ENCODE results near the gene TRIM62. TPM values are rescaled to one million over a fixed set of nuclear protein-coding genes. Genes with fewer than 3 reads are reported as not detected.

The TRIM62 gene
- total RNA-seq, 1 donor from 2014 or later = 4.3 TPM

DNA sequence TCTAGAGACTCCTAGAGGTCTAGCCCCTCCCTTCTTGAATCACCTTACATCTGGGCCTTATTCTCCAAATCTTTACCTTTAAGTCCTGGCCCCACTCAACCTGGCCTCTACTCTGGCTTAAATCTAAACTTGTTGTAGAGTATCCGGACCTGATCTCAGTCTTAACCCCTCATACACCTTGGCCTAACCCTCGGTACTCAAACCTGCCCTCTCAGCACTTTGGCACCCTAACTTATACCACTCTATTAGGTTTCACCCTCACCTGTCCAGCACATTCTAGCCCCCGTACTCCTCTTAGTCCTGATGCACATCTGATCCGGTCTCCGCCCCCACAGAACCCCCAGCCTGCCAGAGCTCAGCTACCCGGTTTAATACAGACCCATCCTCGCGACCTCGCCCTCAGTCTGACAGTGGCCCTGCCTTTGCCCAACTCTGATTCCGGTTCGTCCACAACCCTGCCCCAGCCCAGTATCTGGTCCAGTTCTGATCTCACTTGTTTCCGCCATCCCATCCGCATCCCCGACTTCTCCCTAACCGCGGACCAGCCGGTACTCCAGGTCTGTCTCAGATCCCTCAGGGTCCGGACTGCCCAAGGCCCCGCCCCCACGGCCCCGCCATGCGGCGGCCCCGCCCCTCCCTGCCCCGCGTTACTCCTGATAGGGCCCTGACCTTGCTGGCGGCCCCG is 1.5 kb downstream of the TRIM62 start:
- no peak for DNase-seq

DNA sequence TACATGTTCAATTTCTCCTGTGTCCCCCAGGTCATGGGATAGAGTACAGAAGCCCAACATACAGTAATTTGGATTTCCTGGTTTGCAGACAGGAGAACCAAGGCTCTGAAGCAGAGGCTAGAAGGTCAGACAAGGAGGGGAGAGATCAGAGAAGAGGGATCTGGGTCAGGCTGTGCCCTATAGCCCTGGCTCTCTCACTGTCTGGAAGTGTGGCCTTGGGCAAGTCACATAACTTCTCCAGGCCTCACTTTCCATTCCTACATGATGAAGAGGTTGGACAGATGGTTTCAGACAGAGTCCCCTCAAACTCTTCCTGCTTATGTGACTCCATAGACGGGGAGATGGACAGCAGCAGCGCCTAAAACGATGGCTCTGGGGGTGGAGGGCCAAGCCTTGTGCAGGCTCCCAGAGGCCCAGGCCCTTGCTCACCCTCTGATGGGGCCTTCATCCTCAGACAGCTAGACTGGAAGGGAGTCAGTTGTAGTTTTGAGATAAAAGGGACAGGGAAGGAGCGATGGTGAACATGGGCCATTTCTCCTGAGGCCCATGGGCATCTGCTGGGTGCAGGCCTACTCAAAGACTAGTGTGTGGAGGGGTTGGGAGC is 2.9 kb downstream of the TRIM62 start:
- no peak for DNase-seq

DNA sequence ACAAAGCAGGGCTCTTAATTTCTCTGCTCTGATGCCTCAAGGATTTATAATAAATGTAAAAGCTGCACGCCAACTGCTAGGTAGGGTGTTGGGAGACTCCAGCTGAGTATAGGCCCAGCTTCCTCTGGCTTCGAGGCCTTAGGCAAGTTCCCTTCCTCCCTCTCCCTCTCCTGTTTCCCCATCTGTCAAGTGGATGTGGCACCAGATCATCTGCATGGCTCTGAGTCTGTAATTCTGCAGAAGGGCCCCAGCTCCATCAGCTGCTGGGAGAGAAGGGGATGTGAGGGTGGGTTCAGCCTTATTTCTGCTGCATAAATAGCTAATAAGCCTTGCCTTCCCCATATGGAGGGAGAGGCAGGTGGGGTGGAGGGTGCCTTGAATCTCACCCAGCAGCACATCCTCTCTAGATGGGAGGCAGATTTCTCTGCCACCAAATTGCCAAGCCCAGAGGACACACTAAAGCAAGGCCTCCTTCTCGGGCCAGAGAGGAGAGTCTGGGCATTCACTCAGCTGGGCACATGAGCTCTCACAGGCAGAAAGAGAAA is 3.8 kb downstream of the TRIM62 start:
- no peak for DNase-seq

GRCh38 chr1:33176887-33177286 is 5.0 kb downstream of the TRIM62 start:
- DNase-seq = no peak

- no peak for DNase-seq
These were observed 5.4 kb downstream of the TRIM62 start for GRCh38 chr1:33176362-33176850.

- DNase-seq = no peak
These were observed 6.0 kb downstream of the TRIM62 start for GRCh38 chr1:33175865-33176264.

DNA sequence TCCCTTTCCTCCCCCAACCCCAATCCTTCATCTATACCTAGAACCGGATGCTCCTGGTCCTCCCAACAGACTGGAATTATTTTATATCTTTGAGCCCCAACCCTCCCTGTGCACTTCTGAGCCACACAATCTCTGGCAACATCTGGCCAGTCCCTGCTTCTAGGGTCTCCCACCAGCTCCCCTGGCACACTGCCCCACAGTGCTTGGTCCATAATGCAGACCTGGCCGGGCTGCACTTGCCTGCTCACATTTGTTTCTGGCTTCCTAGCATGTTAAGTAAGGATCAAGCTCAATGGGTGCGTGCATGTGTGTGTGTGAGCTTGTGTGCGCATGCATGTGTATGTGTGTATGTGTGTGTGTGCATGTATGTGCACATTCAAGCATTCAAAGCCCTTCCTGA is 8.8 kb downstream of the TRIM62 start:
- no peak for DNase-seq

DNA sequence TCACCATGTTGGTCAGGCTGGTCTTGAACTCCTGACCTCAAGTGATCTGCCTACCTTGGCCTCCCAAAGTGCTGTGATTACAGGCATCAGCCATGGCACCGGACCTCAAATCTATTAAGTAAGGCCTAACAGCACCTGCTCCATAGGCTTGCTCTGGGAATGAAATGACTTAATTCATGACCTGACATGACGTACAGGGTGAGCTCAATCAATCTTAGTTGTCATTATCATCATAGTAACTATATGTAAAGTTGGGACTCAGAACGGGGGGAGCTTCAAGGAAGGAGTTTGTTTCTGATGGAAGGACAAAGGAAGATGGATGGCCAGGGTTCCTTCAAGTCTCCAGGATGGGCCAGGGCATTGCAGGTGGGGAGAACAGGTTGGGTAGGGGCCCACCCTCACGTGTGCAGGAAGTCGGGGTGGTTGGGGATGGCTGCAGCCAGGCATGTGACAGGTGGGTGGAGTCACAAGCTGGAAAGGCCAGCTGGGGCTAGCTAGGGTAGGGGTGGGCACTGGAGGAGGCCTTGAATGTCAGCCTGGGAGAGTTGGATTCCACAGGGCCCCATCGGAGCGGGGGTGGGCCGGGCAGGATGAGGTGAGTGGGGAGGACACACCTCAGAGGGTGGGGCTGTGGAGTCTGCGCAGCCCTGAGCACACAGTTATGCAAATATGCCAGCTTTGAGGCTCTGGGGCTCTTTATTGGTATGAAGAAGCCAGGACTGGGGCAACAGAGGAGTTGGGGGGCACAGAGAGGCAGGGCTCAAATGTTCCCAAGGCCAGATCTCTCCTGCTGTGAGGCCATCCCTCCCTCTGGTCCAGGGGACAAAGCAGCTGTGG is 9.6 kb downstream of the TRIM62 start:
- DNase-seq = no peak

DNA sequence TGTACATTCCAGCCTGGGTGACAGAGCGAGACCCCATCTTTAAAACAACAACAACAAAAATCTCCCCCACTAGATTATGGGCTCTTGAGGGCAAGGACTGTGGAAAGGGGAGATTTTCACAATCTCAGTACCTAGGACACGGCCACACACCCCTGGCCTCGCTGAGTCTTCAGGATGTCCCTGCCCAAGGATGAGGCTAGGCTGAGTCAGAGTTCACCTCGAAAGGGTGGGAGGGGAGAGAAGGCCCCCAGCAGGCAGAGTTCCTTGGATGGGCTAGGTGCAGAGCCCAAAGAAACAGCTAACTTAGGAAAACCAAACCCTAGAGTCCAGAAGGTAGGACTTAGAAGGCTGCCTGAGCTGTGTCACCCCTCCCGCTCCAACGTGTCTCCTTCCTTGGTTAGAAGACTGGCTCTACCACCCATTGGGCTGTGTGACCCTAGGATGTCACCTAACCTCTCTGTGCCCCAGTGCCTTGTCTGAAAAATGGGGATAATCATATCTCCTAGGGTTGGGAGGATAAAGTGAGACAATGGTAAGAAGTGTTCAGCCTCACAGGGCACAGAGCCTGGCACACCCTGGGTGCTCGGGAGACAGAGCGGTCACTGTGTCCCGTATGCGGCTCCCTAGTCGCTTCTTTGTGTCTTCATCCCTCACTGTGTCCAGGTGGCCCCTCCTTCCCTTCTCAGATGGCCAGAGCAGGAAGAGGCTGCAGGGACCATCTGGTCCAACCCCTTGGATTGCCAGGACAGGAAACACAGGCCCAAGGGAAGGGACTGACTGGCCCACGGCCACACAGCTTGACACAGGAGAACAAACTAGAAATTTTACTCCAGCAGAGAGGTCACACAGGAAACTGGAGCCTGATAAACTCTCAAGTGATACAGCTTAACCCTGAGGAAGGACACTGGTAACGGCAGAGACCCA is 11.2 kb downstream of the TRIM62 start:
- no peak for DNase-seq

DNA sequence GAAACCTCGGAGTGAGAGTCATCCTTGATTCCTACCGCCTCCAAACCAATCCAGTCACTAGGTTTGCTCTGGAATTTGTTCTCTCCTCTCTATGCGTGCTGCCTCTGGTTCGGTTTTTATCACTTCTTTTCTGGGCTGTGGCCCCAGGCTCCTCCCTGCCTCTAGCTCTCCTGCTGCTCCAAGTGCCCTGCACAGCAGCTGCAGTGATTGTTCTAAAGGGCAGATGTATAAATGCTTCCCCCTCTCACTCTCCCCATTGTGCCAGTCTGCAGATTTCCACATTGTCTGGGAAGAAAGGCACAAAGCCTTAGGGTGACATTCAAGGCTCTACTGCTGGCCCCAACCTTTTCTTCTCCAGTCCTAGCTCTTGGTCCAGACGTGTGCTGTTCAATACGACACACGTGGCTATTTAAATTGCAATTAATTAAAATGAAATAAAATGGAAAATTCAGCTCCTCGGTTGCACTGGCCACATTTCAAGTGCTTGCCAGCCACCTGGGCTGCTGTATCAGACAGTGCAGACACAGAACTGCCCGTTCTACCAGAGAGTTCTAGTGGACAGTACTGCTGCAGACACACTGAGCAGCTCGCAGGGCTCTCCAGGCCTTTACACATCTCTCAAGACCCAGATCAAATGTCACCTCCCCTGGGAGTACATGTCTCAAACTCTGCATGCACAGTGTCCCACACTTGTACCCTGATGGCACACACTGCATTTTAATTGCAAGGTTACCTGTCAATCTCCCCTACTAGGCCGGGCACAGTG is 12.4 kb downstream of the TRIM62 start:
- no peak for DNase-seq

- DNase-seq = no peak
These were observed 13.1 kb downstream of the TRIM62 start for GRCh38 chr1:33168556-33169289.

- no peak for DNase-seq
These were observed 14.0 kb downstream of the TRIM62 start for GRCh38 chr1:33167650-33168447.

- no peak for DNase-seq
These were observed 16.0 kb downstream of the TRIM62 start for GRCh38 chr1:33165809-33166208.

- no peak for DNase-seq
These were observed 16.6 kb downstream of the TRIM62 start for GRCh38 chr1:33165209-33165608.

DNA sequence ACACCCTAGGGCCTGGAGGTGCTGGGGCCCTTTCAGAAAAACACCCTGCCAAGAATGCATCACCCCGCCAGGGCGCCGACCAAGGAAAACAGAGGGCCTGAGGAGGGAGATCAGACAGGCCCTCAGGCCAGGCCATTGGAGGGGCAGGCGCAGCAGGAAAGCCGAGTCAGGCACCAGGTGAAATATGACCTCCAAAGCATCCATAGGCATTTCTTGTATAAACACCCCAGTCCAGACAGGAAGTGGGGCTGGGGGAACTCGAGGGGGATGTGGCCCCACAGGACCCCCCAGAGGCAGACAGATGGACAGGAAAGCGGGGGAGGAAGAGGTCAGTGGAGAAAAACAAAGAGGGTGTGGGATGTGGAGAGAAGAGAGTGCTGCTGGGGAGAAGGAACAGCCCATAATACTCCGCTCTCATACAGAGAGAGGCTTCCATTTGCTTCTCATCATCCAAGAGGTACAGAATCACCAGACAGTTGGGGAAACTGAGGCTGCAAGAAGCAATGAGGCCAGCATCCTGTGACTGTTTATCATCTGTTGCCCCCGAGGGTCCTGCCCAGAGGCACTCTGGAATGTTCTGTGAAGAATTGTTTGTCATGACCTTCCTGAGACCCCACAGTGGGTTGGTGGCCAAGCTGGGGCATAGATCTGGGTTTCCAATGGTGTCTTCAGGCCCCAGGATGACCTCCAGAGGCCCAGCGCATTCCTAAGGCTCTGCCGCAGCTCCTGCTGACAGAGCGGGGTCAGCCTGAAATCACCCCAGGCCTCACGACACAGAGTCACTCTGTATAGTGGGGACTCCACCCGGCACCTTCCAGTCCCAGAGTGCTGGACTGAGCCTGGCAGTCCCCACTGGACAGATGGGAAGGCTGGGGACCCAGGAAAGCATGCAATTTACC is 18.0 kb downstream of the TRIM62 start:
- no peak for DNase-seq

GRCh38 chr1:33162141-33162540 is 19.7 kb downstream of the TRIM62 start:
- DNase-seq = no peak

- peak; percentile 64 for DNase-seq
These were observed 20.7 kb downstream of the TRIM62 start for GRCh38 chr1:33161061-33161681.

DNA sequence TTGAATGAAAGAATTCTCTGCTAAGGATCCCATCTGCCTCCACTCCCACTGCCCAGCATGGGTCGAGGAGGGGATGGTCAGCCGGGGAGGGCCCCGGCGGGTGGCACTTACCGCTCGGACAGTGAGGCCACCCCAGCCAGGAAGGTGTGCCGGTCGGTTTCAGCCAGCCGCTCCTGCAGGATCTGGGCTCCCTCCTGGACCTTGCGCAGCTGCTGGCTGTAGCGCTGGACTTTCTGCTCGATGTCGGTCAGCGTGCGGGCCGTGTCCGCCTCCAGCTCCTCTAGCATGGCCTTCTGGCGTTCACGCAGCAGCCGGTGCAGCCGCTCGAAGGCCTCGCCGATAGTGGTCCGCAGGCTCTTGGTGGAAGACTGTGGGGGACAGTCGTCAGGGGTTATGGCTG is 22.3 kb downstream of the TRIM62 start:
- DNase-seq = no peak

All from skin of body (tissue), 2 donors.